Measurements from ENCODE around the gene SMIM24. TPM values are rescaled to one million over a fixed set of nuclear protein-coding genes. Genes with fewer than 3 reads are reported as not detected.

The SMIM24 gene
- polyA plus RNA-seq, 1 donor from 2014 or later: not detected

DNA sequence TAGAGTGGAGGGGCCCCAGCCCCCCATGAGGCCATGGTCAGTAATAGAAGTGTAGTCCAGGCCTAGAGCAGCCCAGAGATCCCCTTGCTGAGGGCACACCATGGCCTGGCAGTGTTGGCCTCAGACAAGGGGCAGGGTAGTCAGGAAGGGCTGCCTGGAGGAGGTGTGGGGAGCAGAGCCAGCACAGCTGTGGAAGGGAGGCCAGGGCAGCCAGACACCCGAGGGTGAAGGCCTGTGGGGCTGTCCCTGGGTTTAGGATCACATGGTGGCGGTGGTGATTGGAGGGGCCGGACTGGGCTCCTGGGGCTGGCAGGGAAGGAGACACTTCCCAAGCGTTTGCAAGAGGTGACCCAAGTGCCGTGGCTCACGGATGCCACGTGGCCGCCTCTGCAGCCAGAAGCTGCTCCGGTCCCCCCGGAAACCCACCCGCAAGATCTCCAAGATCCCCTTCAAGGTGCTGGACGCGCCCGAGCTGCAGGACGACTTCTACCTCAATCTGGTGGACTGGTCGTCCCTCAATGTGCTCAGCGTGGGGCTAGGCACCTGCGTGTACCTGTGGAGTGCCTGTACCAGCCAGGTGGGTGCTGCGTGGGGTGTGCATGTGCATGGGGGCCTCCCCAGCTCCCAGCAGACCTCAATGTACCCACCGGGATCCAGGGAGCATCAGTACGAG, 47.0 kb upstream of the SMIM24 start:
- no peaks in the 10 kb centered on the region for H3K27me3 ChIP-seq (ENCODE audit: insufficient read depth, low read depth, low read length)
- no peaks in the 10 kb centered on the region for H3F3A ChIP-seq (ENCODE audit: insufficient read depth, low read length, poor library complexity, severe bottlenecking)
- no peaks in the 10 kb centered on the region for H3K9me3 ChIP-seq (ENCODE audit: low read length)
- H2AFZ ChIP-seq (ENCODE audit: low read depth, low read length): no peak overlapping the region
- H3K36me3 ChIP-seq (ENCODE audit: insufficient read depth, low read length): peaks cover 4% of the 10 kb centered on the region
- H3K79me2 ChIP-seq (replicated peaks; ENCODE audit: insufficient read depth, low read length): no peaks in the 10 kb centered on the region
- TF ChIP-seq REST (IDR thresholded peaks at IDR 0.05; ENCODE audit: borderline replicate concordance): no peak
- no peak for TF ChIP-seq TAF1 (IDR thresholded peaks at IDR 0.05; ENCODE audit: low read depth)
- TF ChIP-seq POLR2AphosphoS5 (IDR thresholded peaks at IDR 0.05): no peak
- no peak for TF ChIP-seq SMC3 (conservative IDR thresholded peaks at IDR 0.05; ENCODE audit: poor library complexity)
- TF ChIP-seq CTCF (IDR thresholded peaks at IDR 0.05; ENCODE audit: poor library complexity, severe bottlenecking): no peak
- no peak for TF ChIP-seq EZH2 (IDR thresholded peaks at IDR 0.05; ENCODE audit: borderline replicate concordance, insufficient read depth, low read length, poor library complexity, severe bottlenecking)
- TF ChIP-seq MXI1 (conservative IDR thresholded peaks at IDR 0.05; ENCODE audit: poor library complexity, severe bottlenecking): no peak
- TF ChIP-seq EP300 (conservative IDR thresholded peaks at IDR 0.05; ENCODE audit: poor library complexity, severe bottlenecking): no peak
- no peak overlapping the region for H3K27ac ChIP-seq (ENCODE audit: low read length)
- no peaks in the 10 kb centered on the region for H3K9me2 ChIP-seq (ENCODE audit: insufficient read depth, low read length)
- no peaks in the 10 kb centered on the region for H4K20me1 ChIP-seq (ENCODE audit: insufficient read depth)
- H3K4me3 ChIP-seq (ENCODE audit: low read length): no peak overlapping the region
- no peak overlapping the region for H3K9ac ChIP-seq (ENCODE audit: low read length)
- no peak overlapping the region for H3K4me2 ChIP-seq (ENCODE audit: low read length)

- TF ChIP-seq REST (IDR thresholded peaks at IDR 0.05; ENCODE audit: borderline replicate concordance) (no peak), EP300 (conservative IDR thresholded peaks at IDR 0.05; ENCODE audit: poor library complexity, severe bottlenecking) (no peak), TAF1 (IDR thresholded peaks at IDR 0.05; ENCODE audit: low read depth) (no peak), MXI1 (conservative IDR thresholded peaks at IDR 0.05; ENCODE audit: poor library complexity, severe bottlenecking) (no peak), POLR2AphosphoS5 (IDR thresholded peaks at IDR 0.05) (no peak), SMC3 (conservative IDR thresholded peaks at IDR 0.05; ENCODE audit: poor library complexity) (no peak), RAD21 (conservative IDR thresholded peaks at IDR 0.05) (no peak), CTCF (IDR thresholded peaks at IDR 0.05; ENCODE audit: poor library complexity, severe bottlenecking) (no peak), EZH2 (IDR thresholded peaks at IDR 0.05; ENCODE audit: borderline replicate concordance, insufficient read depth, low read length, poor library complexity, severe bottlenecking) (no peak)
These were observed 46.3 kb upstream of the SMIM24 start for GRCh38 chr19:3526507-3527237.

More at GRCh38 chr19:3526507-3527237, 46.3 kb upstream of the SMIM24 start:
- H3K9ac ChIP-seq (ENCODE audit: low read length): no peak overlapping the region
- no peaks in the 10 kb centered on the region for H3K9me3 ChIP-seq (ENCODE audit: low read length)
- H3F3A ChIP-seq (ENCODE audit: insufficient read depth, low read length, poor library complexity, severe bottlenecking): no peaks in the 10 kb centered on the region
- H3K4me2 ChIP-seq (ENCODE audit: low read length): no peak overlapping the region
- peaks cover 4% of the 10 kb centered on the region for H3K36me3 ChIP-seq (ENCODE audit: insufficient read depth, low read length)
- no peak overlapping the region for H3K27ac ChIP-seq (ENCODE audit: low read length)
- no peaks in the 10 kb centered on the region for H3K79me2 ChIP-seq (replicated peaks; ENCODE audit: insufficient read depth, low read length)
- H3K9me2 ChIP-seq (ENCODE audit: insufficient read depth, low read length): no peaks in the 10 kb centered on the region
- no peaks in the 10 kb centered on the region for H4K20me1 ChIP-seq (ENCODE audit: insufficient read depth)
- H2AFZ ChIP-seq (ENCODE audit: low read depth, low read length): no peak overlapping the region
- H3K27me3 ChIP-seq (ENCODE audit: insufficient read depth, low read depth, low read length): no peaks in the 10 kb centered on the region
- no peak overlapping the region for H3K4me3 ChIP-seq (ENCODE audit: low read length)
